GM13977 (cell line): Measurements from ENCODE around the gene GAGE10.
"Not testable (repeated sequence)": the region's sequence is repeated elsewhere in the genome, so short reads cannot be mapped to it uniquely, and the experiment has no call there.

Experiments used
- DNase-seq: peaks from one replicate; pipeline ENCODE4 v3.0.0; 2012; ENCODE audit warnings: low spot score
- CTCF ChIP-seq: IDR thresholded peaks from 2 replicates; pipeline ENCODE4 v1.5.1; 2012; ENCODE audit warnings: mild to moderate bottlenecking, control low read depth; ENCODE audit not compliant: insufficient read depth; ENCODE audit errors: extremely low read depth, missing control alignments
- in situ Hi-C: fragments of 300-500 bp; cut with MboI; formaldehyde crosslinking; loops from one replicate; pipeline ENCODE4 v1.12.0; 2022; ENCODE audit warnings: low sequenced_read_pairs, low pct_unique_long_range_greater_than_20kb, mixed read lengths, inconsistent platforms; ENCODE audit not compliant: unreplicated experiment

GAGE10 gene

GRCh38 chrX:49300703-49301102, 2.7 kb upstream of the GAGE10 start:
- no peak for TF ChIP-seq CTCF
- no peak for DNase-seq
- in situ Hi-C loops = no loop called here

- DNase-seq, in situ Hi-C loops: not testable (repeated sequence)
Observed at GRCh38 chrX:49307775-49308174, 4.3 kb downstream of the GAGE10 start.

GRCh38 chrX:49308604-49309269, 5.3 kb downstream of the GAGE10 start:
- no peak for TF ChIP-seq CTCF
- DNase-seq = no peak
- in situ Hi-C loops = no loop called here

GRCh38 chrX:49309401-49309981, 6.0 kb downstream of the GAGE10 start:
- in situ Hi-C loops = no loop called here
- no peak for TF ChIP-seq CTCF

GRCh38 chrX:49310371-49310770, 6.9 kb downstream of the GAGE10 start:
- in situ Hi-C loops = no loop called here
- TF ChIP-seq CTCF = no peak
- DNase-seq = no peak

More at GRCh38 chrX:49309401-49309981, 6.0 kb downstream of the GAGE10 start:
- DNase-seq = no peak

- TF ChIP-seq CTCF = no peak
- no peak for DNase-seq
- in situ Hi-C loops = no loop called here
Observed at GRCh38 chrX:49312176-49312575, 8.7 kb downstream of the GAGE10 start.

- TF ChIP-seq CTCF = no peak
- in situ Hi-C loops = no loop called here
Observed at GRCh38 chrX:49316085-49316484, 12.6 kb downstream of the GAGE10 start.

GRCh38 chrX:49321737-49322136, 18.3 kb downstream of the GAGE10 start, which contains the start of gene GAGE12J:
GAGE12J (plus strand) TSS chrX:49322037; CDS start chrX:49323194, 1,157 bp downstream.
- in situ Hi-C loops = not testable (repeated sequence)

More at GRCh38 chrX:49316085-49316484, 12.6 kb downstream of the GAGE10 start:
- no peak for DNase-seq

GRCh38 chrX:49322266-49322665, 18.8 kb downstream of the GAGE10 start:
- in situ Hi-C loops, DNase-seq: not testable (repeated sequence)

More at GRCh38 chrX:49321737-49322136, 18.3 kb downstream of the GAGE10 start, which contains the start of gene GAGE12J:
- not testable (repeated sequence) for DNase-seq

- in situ Hi-C loops, DNase-seq: not testable (repeated sequence)
Observed at GRCh38 chrX:49323735-49324134, 20.3 kb downstream of the GAGE10 start.
